C4-2B (cell line): ENCODE measurements around the gene PCYOX1L.

Experiments
- ZFX ChIP-seq: fragments of 450-650 bp; IDR thresholded peaks from 2 replicates; pipeline ENCODE4 v1.6.1; 2017
- TF ChIP-seq, protein P1 (sequence below): fragments of 450-650 bp; conservative IDR thresholded peaks from 2 replicates; pipeline ENCODE4 v1.5.1; 2017; ENCODE audit warnings: mild to moderate bottlenecking

DNA sequence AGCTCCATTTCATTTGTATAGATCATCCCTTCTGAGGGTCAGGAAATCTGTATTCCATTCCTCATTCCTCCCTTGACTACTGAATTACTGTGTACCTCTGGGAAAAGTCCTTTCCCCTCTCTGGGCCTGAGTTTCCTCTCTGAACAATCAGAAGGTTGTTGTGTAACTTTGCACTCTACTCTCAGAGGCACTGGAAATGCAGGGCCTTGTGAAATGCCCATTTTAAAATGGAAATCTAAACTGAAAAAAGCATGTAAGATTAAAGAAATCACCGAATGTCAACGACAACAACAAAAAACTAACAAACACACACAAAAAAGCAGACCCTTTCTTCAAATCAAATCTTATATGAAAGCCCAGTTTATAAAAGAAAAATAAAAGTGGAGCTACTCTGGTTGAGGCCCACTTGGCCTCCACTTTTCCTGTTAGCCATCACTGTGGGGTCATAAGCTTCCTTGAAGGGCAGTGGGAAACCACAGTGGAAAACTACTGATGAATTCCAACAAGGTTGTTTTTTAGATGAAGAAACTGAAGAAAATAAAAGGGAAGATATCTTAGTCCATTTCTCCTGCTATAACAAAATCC, 34.1 kb upstream of the PCYOX1L start:
- TF ChIP-seq, protein P1, sequence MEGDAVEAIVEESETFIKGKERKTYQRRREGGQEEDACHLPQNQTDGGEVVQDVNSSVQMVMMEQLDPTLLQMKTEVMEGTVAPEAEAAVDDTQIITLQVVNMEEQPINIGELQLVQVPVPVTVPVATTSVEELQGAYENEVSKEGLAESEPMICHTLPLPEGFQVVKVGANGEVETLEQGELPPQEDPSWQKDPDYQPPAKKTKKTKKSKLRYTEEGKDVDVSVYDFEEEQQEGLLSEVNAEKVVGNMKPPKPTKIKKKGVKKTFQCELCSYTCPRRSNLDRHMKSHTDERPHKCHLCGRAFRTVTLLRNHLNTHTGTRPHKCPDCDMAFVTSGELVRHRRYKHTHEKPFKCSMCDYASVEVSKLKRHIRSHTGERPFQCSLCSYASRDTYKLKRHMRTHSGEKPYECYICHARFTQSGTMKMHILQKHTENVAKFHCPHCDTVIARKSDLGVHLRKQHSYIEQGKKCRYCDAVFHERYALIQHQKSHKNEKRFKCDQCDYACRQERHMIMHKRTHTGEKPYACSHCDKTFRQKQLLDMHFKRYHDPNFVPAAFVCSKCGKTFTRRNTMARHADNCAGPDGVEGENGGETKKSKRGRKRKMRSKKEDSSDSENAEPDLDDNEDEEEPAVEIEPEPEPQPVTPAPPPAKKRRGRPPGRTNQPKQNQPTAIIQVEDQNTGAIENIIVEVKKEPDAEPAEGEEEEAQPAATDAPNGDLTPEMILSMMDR, result no peak
- no peak for TF ChIP-seq ZFX
